Glomerular visceral epithelial cell (primary cell): Measurements from ENCODE around the gene STX10.

Source experiments
- DNase-seq: peaks from one replicate; pipeline ENCODE4 v3.0.0-alpha.2; 2016; ENCODE audit errors: extremely low spot score

The STX10 gene

DNA sequence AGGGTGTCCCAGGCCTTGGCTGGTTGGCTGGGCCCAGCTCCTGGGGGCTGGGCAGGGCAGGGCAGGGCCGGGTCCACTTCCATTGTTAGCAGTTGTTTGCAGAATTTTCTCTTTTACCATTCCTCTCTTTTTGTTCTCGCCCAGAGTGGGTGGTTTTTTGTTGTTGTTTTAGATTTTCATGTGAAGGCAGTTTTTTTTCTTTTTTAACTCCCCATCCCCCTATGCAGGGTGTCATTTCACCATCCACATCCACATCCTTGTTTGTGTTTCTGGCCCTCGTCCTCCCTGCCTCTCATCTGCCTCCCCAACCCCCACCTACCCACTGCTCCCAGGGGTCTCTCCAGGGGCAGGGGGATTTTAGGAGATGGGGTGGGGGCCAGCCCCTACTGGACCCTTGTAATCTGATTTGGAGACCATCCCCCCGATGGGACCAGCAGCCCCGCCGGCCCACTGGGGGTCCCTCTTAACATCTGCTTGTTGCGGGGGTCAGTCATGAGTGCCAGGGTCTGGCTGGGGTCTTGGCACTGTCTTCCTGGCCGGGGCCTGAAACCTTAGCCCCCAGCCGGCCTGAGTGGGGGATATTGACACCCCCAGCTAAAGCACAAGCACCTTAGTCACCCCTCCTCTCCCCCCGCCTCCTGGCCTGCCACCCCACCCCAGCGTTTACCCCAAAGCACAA, 10.4 kb downstream of the STX10 start:
- no peak for DNase-seq

DNA sequence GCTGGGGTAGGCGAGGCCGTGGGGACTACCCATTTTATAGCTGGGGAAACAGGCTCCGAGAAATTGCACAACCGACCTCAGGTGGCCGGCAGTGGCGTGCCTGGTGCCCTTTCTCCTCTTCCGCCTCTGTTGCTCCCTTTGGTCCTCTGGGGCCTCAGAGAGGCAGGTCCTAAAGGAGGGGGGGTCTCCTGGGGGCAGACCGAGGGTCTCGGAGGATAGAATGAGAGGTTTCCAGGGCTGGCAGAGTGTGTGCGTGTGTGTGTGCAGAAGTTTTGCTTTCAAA, 11.3 kb downstream of the STX10 start:
- DNase-seq: no peak

DNA sequence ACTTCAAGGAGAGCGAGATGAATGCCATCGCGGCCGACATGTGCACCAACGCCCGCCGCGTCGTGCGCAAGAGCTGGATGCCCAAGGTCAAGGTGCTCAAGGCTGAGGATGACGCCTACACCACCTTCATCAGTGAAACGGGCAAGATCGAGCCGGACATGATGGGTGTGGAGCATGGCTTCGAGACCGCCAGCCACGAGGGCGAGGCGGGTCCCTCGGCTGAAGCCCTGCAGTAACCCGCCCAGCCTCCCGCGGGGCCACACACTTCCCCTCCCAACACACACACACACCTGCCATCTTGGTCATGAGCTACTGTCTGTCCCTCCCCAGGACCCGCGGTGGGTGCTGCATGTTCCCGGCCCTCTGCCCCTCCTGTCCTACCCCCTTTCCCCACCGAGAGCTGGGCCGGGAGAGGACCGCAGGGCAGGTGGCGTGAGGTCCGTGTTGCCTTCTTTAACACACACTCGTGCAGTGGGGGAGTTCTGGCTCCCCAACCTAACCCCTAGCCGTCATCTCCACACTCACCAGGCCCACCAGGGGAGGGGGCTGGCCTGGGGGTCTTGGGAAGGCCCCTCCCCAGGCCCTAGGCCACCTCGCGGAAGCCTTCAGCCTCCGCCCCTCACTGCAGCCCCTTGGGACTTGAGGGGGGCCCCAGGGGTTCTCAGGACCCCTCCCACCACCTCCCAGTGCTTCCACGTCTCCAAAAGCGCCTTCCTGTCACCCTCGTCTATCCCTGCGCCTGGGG, 11.8 kb downstream of the STX10 start:
- no peak for DNase-seq

DNA sequence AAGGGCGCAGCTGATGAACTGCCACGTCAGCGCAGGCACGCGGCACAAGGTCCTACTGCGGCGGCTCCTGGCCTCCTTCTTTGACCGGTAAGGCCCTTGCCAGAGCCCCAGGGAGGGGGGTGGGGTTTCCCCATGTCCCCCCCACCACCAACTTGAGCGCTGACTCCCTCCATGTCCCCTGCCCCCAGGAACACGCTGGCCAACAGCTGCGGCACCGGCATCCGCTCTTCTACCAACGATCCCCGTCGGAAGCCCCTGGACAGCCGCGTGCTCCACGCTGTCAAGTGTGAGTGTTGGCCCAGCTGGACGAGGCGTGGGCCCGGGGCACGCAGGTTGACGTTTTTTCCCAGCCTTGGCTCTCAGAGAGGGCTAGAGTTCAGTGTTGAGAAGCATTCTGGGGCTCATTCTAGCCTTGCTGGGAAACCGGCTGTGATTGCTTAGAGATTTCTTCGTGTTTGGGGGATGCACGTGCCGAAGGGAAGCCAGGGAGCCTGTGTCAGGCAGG, 12.8 kb downstream of the STX10 start:
- no peak for DNase-seq

DNA sequence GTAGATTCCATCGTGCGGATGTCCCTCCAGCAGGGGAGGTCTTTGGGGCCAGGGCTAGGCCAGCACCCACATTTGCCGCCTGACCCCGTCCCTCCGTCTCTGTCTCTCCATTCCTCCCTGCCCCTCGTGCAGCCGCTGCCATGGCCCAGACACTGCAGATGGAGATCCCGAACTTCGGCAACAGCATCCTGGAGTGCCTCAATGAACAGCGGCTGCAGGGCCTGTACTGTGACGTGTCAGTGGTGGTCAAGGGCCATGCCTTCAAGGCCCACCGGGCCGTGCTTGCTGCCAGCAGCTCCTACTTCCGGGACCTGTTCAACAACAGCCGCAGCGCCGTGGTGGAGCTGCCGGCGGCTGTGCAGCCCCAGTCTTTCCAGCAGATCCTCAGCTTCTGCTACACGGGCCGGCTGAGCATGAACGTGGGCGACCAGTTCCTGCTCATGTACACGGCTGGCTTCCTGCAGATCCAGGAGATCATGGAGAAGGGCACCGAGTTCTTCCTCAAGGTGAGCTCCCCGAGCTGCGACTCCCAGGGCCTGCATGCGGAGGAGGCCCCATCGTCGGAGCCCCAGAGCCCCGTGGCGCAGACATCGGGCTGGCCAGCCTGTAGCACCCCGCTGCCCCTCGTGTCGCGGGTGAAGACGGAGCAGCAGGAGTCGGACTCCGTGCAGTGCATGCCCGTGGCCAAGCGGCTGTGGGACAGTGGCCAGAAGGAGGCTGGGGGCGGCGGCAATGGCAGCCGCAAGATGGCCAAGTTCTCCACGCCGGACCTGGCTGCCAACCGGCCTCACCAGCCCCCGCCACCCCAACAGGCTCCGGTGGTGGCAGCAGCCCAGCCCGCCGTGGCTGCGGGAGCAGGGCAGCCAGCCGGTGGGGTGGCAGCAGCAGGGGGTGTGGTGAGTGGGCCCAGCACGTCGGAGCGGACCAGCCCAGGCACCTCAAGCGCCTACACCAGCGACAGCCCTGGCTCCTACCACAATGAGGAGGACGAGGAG, 14.8 kb downstream of the STX10 start:
- DNase-seq: no peak

DNA sequence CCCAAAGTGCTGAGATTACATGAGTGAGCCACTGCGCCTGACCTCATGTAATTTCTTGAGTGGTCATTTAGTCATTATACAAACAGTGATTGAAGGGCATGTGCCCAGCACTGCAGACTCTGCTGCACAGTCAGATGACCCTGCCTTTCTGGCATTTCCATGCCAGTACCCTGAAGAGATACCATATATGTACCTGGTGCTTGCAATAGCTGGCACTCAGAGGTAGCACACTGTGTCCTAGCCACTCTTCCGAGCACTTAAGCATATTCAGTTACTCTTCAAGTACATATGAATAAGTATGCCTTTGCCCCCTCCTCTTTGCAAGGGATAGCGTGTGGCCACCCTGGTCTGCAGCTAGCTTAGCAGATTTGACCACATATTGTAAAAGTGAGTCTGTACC, 15.5 kb downstream of the STX10 start:
- DNase-seq: no peak

DNA sequence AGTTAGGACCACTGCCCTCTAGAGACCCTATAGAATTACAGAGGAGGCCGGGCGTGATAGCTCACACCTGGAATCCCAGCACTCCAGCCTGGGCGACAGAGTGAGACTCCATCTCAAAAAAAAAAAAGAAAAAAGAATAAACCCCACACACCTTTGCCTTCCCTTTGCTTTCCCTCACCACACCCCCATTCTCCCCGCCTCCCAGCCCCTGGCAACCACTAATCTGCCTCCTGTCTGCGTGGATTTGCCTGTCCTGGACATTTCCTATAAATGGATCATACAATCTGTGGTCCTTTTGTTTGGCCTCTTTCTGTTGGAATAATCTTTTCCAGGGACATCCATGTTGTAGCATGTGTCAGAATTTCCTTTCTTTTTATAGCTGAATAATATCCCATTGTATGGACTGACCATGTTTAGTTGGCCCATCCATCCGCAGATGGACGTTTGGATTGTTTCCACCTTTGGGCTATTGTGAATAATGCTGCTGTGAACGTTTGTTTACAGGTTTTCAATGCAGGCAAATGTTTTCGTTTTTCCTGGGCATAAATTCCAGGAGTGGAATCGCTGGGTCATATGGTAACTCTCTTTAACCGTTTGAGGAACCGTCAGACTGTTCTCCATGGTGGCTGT, 16.8 kb downstream of the STX10 start:
- no peak for DNase-seq

DNA sequence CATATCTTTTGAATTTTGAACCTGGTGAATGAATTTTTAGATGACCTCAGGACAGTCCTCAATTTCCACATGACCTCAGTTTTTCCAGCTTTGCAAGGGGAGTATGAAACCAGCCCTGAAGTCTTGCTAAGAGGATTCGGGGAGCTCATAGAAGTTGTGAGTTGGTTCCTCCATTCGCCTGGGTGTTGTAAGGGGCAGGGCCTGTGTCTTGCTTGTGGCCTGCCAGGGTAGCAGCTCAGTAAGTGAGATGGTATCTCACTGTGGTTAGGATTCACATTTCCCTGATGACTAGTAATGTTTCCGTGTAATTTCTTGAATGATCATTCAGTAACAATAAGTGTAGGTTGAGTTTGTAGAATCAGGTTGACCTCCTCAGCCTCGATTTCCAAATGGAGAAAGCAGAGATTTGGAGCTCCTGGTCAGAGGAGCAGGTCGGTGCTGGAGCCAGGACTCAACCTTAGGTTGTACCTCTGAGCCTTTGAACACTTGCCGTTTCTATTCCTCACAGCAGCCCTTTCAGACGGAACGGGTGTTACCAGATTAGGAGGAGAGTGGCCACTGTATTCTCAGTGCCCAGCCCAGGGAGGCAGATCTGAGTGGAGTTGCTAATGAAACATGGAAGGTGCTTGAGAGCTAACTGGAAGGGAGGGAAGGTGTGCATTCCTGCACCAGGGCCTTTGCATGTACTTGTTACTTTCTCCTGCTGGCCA, 17.5 kb downstream of the STX10 start:
- peak; percentile 46 for DNase-seq

DNA sequence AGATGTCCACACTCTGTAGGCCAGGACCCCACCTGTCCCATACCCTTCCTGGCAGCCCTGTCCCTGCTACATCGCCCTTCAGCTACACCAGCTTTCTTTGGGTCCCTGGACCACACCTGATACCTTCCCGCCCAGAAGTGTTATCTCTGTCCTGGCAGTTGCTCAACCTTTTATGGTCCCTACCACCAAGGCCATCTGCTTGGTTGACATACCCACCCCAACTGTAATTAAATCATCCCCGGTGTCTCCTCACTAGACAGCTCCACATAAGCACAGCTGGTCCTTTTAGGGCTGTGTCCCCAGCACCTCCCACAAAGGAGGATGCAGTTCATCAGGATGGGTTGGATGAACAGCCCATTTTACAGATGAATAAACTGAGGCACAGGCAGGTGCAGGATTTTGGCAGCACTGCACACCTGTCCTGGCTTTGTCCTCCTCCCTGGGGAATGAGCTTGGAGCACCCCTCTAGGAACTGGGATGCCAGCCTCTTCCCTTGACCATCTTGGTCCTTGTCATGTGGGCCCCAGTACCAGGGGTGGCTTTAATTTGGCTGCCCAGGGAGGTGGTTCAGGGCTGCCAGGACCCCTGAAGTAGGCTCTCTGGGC, 19.2 kb downstream of the STX10 start:
- DNase-seq: no peak

DNA sequence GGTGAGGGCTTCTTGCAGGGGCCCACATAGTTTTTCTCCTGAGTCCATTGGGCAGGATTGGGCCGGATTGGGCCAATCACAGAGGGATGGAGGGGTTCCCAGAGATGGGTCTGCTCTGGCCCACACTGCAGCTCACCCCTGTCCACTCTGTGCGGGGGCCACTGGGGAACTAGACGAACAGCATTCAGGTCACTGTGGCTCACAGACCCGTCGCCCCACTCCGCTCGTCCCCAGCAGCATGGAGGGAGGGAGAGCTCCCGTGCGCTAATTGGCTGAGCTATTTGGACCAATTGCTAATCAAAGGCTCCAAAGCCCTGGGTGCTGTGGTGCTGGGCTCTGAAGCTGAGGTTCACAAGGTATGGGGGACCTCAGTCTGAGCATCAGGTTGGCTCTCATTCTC, 20.8 kb downstream of the STX10 start:
- no peak for DNase-seq

DNA sequence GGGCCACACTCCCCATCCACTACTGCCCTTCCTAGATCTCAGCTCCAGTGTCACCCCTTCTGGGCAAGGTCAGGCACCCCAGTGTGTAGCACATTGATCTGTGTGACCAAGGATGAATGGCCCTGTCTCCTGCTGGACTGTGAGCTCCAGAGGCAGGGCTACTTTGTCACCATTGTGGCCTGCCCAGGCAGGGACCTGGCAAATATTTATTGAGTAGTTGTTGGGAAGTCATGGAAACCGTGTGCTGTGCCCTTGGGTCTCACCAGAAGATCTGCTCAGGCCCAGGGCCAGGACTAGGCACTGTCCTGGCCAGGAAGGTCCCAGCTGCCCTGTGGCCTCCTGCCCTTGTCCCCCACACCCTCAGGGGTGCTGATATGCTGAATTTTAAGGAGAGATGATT, 21.6 kb downstream of the STX10 start:
- no peak for DNase-seq

DNA sequence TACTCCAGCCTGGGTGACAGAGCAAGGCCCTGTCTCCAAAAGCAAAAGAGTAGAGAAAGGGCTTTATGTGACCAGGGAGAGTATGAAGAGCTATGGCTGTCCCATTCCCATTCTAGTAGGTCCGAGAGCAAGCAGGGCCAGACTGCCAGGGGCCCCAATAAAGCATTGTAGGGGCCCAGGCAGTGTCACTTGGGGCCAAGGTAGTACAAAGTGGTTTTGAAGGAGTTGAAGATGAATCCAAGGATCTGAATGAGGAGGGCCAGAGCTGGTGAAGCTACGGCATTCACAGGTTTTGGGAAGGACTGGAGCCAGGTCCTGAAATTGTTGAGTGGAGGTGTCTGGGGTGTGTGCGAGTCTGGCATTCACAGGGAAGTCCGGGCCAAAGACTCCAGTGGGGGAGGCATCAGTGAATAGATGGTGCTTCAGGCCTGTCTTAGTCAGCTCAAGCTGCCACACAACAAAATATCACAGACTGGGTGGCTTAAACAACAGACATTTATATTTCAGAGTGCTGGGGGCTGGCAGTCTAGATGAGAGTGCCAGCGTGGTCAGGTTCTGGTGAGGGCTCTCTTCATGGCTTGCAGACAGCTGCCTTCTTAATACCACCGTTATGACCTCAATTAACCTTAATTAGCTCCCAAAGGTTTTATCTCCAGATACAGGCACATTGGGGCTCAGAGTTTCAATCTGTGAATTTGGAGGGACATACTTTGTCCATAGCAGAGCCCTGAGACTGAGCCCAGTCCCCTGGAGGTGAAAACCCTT, 22.2 kb downstream of the STX10 start:
- no peak for DNase-seq

DNA sequence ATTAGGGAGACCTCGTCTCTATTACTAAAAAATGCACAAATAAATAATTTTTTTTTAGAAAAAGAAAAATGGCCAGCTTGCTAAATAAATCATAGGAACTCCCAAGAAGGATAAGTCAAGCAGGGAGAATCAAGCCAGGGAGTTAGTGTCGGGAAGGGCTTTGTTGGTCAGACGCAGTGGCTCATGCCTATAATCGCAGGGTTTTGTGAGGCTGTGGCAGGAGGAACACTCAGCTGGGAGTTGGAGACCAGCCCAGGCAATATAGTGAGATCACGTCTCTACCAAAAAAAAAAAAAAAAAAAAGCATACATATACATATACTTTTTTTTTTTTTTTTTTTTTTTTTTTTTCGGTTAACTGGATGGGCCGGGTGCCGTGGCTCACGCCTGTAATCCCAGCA, 23.1 kb downstream of the STX10 start:
- DNase-seq: no peak

DNA sequence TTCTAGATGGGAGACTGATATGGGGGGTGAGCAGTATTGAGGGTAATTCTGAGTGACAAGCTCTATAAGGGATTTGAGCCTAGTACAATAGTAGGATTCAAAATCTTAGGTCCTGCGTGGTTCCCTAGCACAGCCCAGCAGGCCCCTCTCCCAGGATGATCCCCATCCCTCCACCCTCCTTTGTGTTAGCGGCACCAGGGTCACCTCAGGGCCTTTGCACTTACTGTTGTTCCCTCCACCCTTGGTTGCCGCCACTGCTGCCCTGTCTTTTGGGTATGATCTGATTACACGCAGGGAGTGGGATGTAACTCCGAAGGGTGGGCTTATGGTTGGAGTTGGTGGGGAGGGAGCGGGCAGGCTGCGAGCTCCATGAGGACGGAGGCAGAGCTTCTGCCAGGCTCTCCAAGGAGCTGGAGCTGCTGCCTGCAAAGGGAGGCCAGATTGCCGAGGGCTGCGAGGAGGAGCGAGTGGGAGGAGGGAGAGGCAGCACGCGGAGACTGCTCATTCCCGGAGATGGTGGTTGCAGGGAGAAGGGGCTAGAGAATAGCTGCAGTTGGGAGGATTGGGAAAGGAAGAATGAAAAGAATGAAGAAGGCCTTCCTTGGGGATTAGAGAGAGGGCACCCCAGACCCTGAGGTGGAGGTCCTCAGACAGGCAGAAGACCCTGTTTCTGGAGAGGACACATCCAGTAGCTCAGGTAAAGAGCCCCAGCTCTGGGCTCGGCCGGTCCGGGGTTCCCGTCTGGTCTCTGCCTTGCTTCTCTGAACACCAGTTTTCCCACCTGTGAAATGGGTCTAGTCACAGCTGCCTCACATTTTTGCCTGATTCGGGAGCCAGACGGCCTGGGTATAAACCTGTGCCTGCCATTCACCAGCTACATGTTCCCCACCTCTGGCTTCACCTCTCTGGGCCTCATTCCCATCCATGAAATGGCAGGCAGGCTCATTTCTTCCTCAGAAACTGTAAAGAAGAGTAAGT, 26.9 kb downstream of the STX10 start:
- no peak for DNase-seq

DNA sequence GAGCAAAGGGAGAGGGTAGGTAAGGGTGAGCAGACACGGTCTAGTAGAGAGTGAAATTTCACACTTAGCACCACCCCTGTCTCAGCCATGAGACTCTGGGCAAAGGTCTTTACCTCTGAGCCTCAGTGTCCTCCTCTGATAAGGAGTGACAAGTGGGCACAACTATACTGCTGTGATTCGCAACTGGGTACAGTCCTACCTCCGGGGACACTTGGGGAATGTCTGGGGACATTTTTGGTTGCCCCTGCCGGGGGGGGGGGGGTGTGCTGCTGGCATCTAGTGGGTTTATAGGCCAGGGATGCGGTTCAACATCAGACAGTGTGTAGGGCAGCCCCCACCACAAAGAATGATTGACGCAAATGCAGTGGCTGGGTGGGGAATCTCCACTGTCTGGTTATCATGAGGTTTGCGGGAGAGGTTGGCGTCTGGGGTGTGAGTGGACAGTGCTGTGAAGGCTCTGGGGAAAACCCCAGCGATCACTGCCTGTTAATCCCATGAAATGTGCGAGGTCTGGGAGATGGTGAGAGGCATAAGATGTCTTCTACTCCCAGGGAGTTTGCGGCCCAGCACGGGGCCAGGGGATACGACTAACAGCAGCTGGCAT, 27.8 kb downstream of the STX10 start:
- DNase-seq: peak; percentile 87

DNA sequence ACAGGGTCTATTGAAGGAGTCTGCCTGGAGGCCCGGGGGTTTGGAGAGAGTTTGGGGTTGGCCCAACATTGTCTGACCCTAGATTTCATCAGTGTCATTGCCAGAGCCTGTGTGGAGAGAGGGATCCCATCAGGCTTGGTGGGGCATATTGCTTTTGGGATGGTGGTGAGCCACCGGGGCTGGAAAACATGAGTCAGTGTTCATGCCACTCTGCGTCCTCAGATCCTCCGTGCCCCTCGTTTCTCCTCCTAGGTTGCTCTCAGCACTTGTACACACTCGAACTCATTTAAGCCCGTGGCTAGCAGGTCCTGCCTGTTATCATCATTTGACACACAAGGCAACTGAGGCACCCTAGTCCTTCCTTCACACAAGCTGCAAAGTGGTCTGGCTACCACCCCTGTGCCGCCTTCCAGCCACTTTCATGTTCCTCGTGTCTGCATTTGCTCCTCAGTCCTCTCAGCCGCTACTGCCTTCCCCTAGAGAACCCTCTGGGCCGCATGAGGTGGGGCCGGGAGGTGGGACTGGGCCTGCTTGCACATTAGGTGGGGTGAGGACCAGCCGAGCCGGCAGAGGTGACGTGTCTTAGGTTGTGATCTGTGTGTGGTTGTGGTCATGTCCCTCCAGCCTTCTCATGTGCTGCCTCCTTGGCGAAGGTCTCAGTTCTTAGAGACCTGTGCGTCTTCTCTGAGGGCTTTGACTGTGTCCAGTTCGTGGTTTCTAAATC, 28.5 kb downstream of the STX10 start:
- DNase-seq: peak; percentile 92

DNA sequence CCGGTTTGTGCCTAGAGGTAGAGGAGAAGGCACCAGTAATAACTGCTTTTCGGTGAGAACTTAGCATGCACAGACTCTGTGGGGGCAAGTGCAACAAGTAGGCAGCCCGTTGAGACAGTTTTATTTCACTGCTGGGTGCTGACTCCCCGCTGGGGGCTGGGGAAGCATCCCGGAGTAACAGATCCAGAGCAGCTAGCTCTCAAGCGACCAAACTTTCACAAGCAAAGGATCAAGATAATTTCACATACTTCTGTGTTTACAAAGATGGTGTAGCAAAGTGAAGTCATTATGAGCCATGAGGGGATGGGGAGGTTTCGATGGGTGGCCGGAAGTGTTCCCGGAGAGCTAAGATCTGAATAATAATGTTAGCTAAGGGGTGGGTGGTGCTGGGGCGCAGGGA, 29.4 kb downstream of the STX10 start:
- peak; percentile 44 for DNase-seq

DNA sequence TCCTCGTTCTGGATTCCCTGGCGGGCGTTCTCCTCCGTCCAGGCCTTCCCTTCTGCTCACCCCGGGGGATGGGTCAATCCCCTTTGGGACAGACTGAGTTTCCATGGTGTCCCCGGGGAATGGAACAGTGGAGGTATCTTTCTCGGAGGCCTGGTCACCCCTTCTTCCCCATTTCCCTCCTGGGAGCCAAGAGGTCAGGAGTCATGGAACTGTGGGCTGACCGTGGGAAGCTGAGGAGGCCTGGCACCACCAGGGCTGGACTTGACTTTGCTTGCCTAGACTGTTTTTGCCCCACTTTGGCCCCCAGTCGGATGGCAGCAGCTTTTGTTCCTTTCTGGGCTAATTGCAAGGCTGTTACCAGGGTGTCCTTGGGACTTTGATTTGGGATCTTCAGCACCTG, 30.1 kb downstream of the STX10 start:
- no peak for DNase-seq
